Measurements from ENCODE around the gene RMP24. TPM values are rescaled to one million over a fixed set of nuclear protein-coding genes. Genes with fewer than 3 reads are reported as not detected.

Gene RMP24

DNA sequence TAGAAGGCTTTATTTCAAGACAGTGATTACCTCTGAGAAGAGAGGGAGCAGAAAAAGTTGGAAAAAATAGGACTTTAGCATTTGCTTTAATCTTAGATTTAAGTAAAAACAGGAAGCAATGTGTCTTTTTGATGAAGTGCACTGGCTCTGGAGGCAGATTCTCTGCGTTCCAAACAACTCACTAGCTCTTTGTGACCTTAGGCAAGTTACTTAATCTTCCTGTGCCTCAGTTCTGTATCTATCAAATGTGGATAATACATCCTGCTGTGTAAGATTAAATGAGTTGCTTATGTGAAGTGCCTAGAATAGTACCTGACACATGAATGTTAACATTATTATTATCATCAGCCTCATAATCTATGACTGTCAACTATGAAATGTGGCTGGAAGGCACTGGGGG lies 52.5 kb downstream of the RMP24 start:
- intact Hi-C loops (cut with DNase I, micrococcal nuclease): no loop called here
- TF ChIP-seq CTCF (IDR thresholded peaks at IDR 0.05): no peak
- ATAC-seq: no peak

GRCh38 chr18:36028859-36029258 lies 56.4 kb downstream of the RMP24 start:
- no peak for DNase-seq
- no peak for TF ChIP-seq CTCF (IDR thresholded peaks at IDR 0.05)
- intact Hi-C loops (cut with DNase I, micrococcal nuclease): no loop called here

More for the DNA sequence above, 52.5 kb downstream of the RMP24 start:
- DNase-seq: no peak
- no peaks in the 10 kb centered on the region for H3K36me3 ChIP-seq (ENCODE audit: low read depth)
- H3K4me3 ChIP-seq: no peak overlapping the region
- no peaks in the 10 kb centered on the region for H3K9me3 ChIP-seq
- no peaks in the 10 kb centered on the region for H3K4me1 ChIP-seq (ENCODE audit: low read depth)

More at GRCh38 chr18:36028859-36029258, 56.4 kb downstream of the RMP24 start:
- no peaks in the 10 kb centered on the region for H3K9me3 ChIP-seq
- no peaks in the 10 kb centered on the region for H3K36me3 ChIP-seq (ENCODE audit: low read depth)
- no peak overlapping the region for H3K4me3 ChIP-seq
- ATAC-seq: no peak
- no peaks in the 10 kb centered on the region for H3K4me1 ChIP-seq (ENCODE audit: low read depth)

Small RNA genes lying within 50 kb of the gene (microRNA-seq; reads per million reads assigned to microRNA genes)
- gene MIR3929: not detected

Other genes with a start within 250 kb of the RMP24 start
- 10 to 100 TPM; 31.7 to 64.5 (median 38.7) TPM for gene RPRD1A, start 94.9 kb downstream of the RMP24 start, total RNA-seq
- 10 to 100 TPM in 2 of 3 donors, 1 to 10 TPM in 1; 6.6 to 23.3 (median 10.3) TPM for gene SLC39A6, start 156.7 kb downstream of the RMP24 start, total RNA-seq
- 10 to 100 TPM; 45.4 to 62.9 (median 55.4) TPM for gene ELP2, start 157.2 kb downstream of the RMP24 start, total RNA-seq
- 1 to 10 TPM; 3.3 to 4.7 (median 4.4) TPM for gene MOCOS, start 214.8 kb downstream of the RMP24 start, total RNA-seq